Body of pancreas (tissue), 4 donors: ENCODE measurements around the gene MAN2A1. TPM values are rescaled to one million over a fixed set of nuclear protein-coding genes. Genes with fewer than 3 reads are reported as not detected.

Experiments
- ATAC-seq: fragments of 150-250 bp; one replicate; pipeline ENCODE4 v1.9.1; 2016
- DNase-seq, 4 donors: peaks; one replicate each; pipeline ENCODE4 v3.0.0-alpha.2; 2019
- H3K27ac ChIP-seq, 4 donors: fragments of 200-600 bp; sonication (generic); 1 replicate in 3 of 4; 2 replicates in 1 of 4; pipeline versions ENCODE4 v1.5.1 to v1.6.1; 2016 to 2019; ENCODE audit warnings: mild to moderate bottlenecking in 1 of 4, mixed read lengths in 1 of 4, moderate library complexity in 1 of 4
- H3K27me3 ChIP-seq, 2 donors: fragments of 200-600 bp; sonication (generic); one replicate each; pipeline ENCODE4 v1.6.0; 2016; ENCODE audit warnings: mild to moderate bottlenecking in 1 of 2
- H3K36me3 ChIP-seq, 2 donors: fragments of 200-600 bp; sonication (generic); replicated peaks in 1 of 2; 2 replicates each; pipeline ENCODE4 v1.5.1; 2016; ENCODE audit warnings: low read depth in 2 of 2; ENCODE audit not compliant: insufficient read depth in 1 of 2
- H3K4me1 ChIP-seq: fragments of 200-600 bp; sonication (generic); one replicate; pipeline ENCODE4 v1.6.0; 2016
- H3K4me3 ChIP-seq, 2 donors: fragments of 200-600 bp; sonication (generic); 1 replicate in 1 of 2; 2 replicates in 1 of 2; pipeline ENCODE4 v1.5.1; 2016 to 2019
- H3K9me3 ChIP-seq, 3 donors: fragments of 200-600 bp; sonication (generic); 1 replicate in 2 of 3; 2 replicates in 1 of 3; pipeline ENCODE4 v1.5.1; 2016
- POLR2A ChIP-seq, 3 donors: fragments of 450-650 bp; IDR thresholded peaks; one replicate each; pipeline ENCODE4 v1.6.1; 2016; ENCODE audit warnings: antibody characterized with exemption in 3 of 3, mild to moderate bottlenecking in 2 of 3
- WGBS, 2 donors: methylation state at CpG; one replicate each; pipeline ENCODE4 v1.1.5; 2017; 5-methylcytosine and 5-hydroxymethylcytosine counted together
- intact Hi-C: fragments of 100-400 bp; cut with DNase I; formaldehyde crosslinking; loops from one replicate; pipeline ENCODE4 v1.15.1; 2023
- total RNA-seq, 2 donors: library from RNA; depleted of rRNA; stranded (reverse); fragments of >200 nt; gene quantifications; one replicate each; pipeline ENCODE4 v1.1.0, GENCODE V29; 2016
- TF ChIP-seq, protein P1 (sequence below), 7 experiments: fragments of 450-650 bp in 4 of 7; fragments of 200-600 bp in 3 of 7; sonication (generic) in 3 of 7; IDR thresholded peaks; one replicate each; pipeline ENCODE4 v1.5.1; 2016 to 2019; ENCODE audit warnings: antibody characterized with exemption in 7 of 7

MAN2A1 gene
- total RNA-seq, 2 donors from 2014 or later: 43.8 to 61.7 TPM

DNA sequence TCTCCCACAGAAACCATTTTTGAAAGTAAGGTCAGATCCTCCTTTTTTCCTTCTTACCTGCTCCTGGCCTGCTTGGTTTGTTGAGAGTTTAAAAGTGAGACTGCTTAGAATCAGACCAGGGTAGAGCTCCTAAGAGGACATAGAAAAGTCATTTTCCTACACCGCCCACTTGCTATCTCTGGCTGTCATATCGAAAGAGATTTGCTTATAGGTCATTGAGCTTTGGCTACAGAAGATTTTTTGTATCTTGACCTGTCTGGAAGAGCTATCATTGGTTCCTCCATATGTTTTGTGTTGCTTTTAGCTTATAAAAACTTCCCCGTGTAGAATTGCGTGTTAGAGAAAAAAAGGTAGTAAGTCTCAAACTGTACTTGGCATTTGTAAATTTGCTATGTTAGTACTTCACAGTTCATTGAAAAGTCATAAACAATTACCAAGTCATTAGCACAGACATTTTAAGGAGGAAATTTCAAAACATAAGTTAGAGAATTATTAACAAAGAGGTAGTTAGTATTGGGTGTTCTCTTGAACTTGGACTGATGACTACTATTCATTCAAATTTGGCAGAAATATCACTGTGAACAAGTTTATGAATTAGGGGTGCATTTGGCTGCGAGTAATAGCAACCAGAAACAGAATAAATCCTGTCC is 96.6 kb downstream of the MAN2A1 start:
- ATAC-seq (no peak), DNase-seq (no peak)
- Histone ChIP-seq H3K4me3 (no peak overlapping the region), H3K27ac (no peak overlapping the region), H3K27me3 (no peaks in the 10 kb centered on the region), H3K36me3 (no peaks in the 10 kb centered on the region), H3K9me3 (no peaks in the 10 kb centered on the region), H3K4me1 (no peaks in the 10 kb centered on the region)
- TF ChIP-seq POLR2A (IDR thresholded peaks at IDR 0.05): no peak
- TF ChIP-seq, protein P1, sequence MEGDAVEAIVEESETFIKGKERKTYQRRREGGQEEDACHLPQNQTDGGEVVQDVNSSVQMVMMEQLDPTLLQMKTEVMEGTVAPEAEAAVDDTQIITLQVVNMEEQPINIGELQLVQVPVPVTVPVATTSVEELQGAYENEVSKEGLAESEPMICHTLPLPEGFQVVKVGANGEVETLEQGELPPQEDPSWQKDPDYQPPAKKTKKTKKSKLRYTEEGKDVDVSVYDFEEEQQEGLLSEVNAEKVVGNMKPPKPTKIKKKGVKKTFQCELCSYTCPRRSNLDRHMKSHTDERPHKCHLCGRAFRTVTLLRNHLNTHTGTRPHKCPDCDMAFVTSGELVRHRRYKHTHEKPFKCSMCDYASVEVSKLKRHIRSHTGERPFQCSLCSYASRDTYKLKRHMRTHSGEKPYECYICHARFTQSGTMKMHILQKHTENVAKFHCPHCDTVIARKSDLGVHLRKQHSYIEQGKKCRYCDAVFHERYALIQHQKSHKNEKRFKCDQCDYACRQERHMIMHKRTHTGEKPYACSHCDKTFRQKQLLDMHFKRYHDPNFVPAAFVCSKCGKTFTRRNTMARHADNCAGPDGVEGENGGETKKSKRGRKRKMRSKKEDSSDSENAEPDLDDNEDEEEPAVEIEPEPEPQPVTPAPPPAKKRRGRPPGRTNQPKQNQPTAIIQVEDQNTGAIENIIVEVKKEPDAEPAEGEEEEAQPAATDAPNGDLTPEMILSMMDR (IDR thresholded peaks at IDR 0.05): no peak
- intact Hi-C loops: no loop called here
- WGBS, 2 donors: 88 to 95% methylated on average over 5 of the region's 5 CpGs

DNA sequence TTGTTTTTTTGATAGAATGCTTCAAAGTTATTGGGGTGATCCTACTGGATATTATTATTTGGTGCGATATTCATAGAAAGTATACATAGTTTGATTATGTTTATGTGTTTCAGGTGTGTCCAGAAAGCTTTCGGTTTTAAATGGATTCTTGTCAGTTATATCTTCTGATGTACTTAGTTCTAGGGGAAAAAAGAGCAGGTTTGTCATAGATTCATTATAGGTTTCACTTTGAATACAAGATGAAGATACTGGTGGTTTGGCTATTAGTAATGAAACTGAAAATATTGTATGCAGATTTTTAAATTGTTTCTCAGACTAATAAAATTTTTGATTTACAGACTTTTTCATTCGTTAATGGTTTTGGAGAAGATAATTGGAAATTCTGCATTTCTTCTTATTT is 98.9 kb downstream of the MAN2A1 start:
- H3K4me1 ChIP-seq: no peaks in the 10 kb centered on the region
- H3K27ac ChIP-seq: no peak overlapping the region
- H3K9me3 ChIP-seq: no peaks in the 10 kb centered on the region
- TF ChIP-seq, protein P1 (IDR thresholded peaks at IDR 0.05): no peak
- TF ChIP-seq POLR2A (IDR thresholded peaks at IDR 0.05): no peak
- no peak overlapping the region for H3K4me3 ChIP-seq
- intact Hi-C loops: no loop called here
- no peaks in the 10 kb centered on the region for H3K36me3 ChIP-seq
- 88 to 93% methylated on average over 3 of the region's 3 CpGs for WGBS, 2 donors
- ATAC-seq (no peak), DNase-seq (no peak)
- H3K27me3 ChIP-seq: no peaks in the 10 kb centered on the region

DNA sequence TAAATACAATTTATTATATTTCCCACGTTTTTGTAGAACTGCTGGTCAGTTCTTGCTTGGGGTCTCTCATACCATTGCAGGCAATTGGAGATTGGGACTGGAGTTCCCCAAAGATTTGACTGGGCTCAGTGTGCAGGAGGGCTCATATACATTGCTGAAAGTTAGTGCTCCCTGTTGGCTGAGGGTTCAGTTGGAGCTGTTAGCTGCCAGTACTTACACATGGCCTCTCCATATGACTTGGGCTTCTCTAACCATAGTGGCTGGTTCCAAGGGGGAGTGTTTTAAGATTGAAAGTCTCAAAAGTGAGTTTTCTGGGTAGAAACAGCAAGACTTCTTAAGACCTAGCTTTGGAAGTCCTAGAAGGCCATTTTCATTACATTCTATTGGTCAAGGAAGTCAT is 102.9 kb downstream of the MAN2A1 start:
- Histone ChIP-seq H3K27ac (no peak overlapping the region), H3K27me3 (no peaks in the 10 kb centered on the region), H3K4me1 (no peaks in the 10 kb centered on the region), H3K9me3 (no peaks in the 10 kb centered on the region), H3K36me3 (peaks cover 0 to 8% of the 10 kb centered on the region in 2 donors), H3K4me3 (no peak overlapping the region)
- intact Hi-C loops: no loop called here
- TF ChIP-seq, protein P1 (IDR thresholded peaks at IDR 0.05): no peak
- no peak for TF ChIP-seq POLR2A (IDR thresholded peaks at IDR 0.05)
- DNase-seq: no peak
- WGBS, 2 donors: 78 to 85% methylated on average over 1 of the region's 1 CpG
- ATAC-seq: no peak

DNA sequence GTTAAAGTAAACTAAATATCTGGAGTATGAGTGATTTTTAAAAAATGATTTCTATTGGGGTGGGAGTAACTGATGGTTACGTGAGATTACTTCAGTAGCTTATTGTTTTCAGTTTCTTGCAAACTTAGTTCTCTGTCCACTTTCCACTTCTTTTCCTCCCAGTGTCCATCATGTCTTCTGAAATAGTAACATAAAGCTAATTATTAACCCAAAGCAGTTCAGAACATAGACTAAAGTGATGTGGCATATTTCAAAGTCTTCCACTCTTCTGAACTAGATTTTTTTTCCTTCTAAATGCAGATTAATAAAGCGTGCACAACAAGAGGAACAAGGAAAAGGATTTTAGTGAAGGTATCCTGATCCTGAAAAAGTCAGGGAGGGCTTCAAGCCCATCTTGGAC is 114.1 kb downstream of the MAN2A1 start:
- DNase-seq: no peak
- no peaks in the 10 kb centered on the region for H3K27me3 ChIP-seq
- H3K4me1 ChIP-seq: peaks cover 23% of the 10 kb centered on the region
- 18 to 43% methylated on average over 2 of the region's 2 CpGs for WGBS, 2 donors
- H3K9me3 ChIP-seq: no peaks in the 10 kb centered on the region
- H3K4me3 ChIP-seq: no peak overlapping the region
- no peaks in the 10 kb centered on the region for H3K36me3 ChIP-seq
- peak overlapping the region in 2 of 4 donors; percentile 7 to 67 for H3K27ac ChIP-seq
- intact Hi-C loops: no loop called here
- no peak for TF ChIP-seq POLR2A (IDR thresholded peaks at IDR 0.05)
- TF ChIP-seq, protein P1 (IDR thresholded peaks at IDR 0.05): no peak
- ATAC-seq: no peak

DNA sequence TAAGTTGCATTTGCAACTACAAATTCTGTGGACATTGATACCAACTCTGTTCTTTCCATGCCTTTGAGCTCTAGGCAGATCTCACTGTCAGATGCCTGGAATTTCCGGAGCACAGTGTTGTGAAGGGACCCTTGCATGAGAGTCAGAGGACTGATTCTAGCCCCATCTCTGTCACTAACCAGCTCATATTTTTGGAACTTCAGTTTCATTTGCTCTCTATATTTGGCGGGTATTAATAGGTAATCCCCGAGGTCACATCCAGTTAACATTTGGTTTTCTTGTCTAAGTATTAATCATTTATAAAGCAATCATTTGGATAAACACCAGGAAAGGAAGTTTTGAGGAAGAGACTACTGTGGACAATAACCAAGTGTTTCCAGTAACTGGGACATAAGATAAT is 115.7 kb downstream of the MAN2A1 start:
- H3K9me3 ChIP-seq: no peaks in the 10 kb centered on the region
- WGBS, 2 donors: 33 to 51% methylated on average over 3 of the region's 3 CpGs
- peak overlapping the region in 3 of 4 donors; percentile 2 to 69 (median 67) for H3K27ac ChIP-seq
- no peak overlapping the region for H3K4me3 ChIP-seq
- DNase-seq (no peak), ATAC-seq (peak; percentile 63)
- no peaks in the 10 kb centered on the region for H3K36me3 ChIP-seq
- H3K27me3 ChIP-seq: no peaks in the 10 kb centered on the region
- intact Hi-C loops: no loop called here
- H3K4me1 ChIP-seq: peaks cover 23% of the 10 kb centered on the region
- no peak for TF ChIP-seq POLR2A (IDR thresholded peaks at IDR 0.05)
- TF ChIP-seq, protein P1 (IDR thresholded peaks at IDR 0.05): no peak
